HEK293 (cell line): ENCODE measurements around the gene SINHCAF.

Experiments
- CTCF ChIA-PET: fragments of 350-600 bp; formaldehyde crosslinking; extraction: SDS; loops from one replicate; lab custom pipeline; 2021; ENCODE audit warnings: antibody characterized with exemption; lab: Yijun Ruan, JAX
- POLR2A ChIA-PET: fragments of 300-600 bp; formaldehyde crosslinking; extraction: SDS; loops from one replicate; lab custom pipeline; 2020; ENCODE audit warnings: antibody characterized with exemption, inconsistent platforms; lab: Yijun Ruan, JAX
- H3K27ac ChIP-seq: fragments of 200-500 bp; sonication (Bioruptor generic); 2 replicates; pipeline ENCODE4 v1.5.1; 2014; ENCODE audit warnings: low read depth, low read length, control low read depth, inconsistent platforms; ENCODE audit errors: extremely low read depth
- H3K36me3 ChIP-seq, 2 experiments: fragments of 200-500 bp in 1 of 2; sonication (Bioruptor generic) in 1 of 2; 1 replicate in 1 of 2; 2 replicates in 1 of 2; pipeline ENCODE4 v1.5.1; 2014 to 2017; ENCODE audit warnings: inconsistent platforms in 2 of 2, low read length in 2 of 2; ENCODE audit not compliant: control insufficient read depth in 2 of 2, insufficient read depth in 1 of 2
- H3K4me1 ChIP-seq: fragments of 200-500 bp; sonication (Bioruptor generic); 2 replicates; pipeline ENCODE4 v1.5.1; 2014; ENCODE audit warnings: mild to moderate bottlenecking, low read length, inconsistent platforms; ENCODE audit not compliant: control insufficient read depth, insufficient read depth
- H3K4me3 ChIP-seq: 2 replicates; pipeline ENCODE4 v1.5.1; 2011; ENCODE audit warnings: low read depth, mild to moderate bottlenecking, control low read depth, low read length, moderate library complexity
- H3K9me3 ChIP-seq: fragments of 200-500 bp; sonication (Bioruptor generic); 2 replicates; pipeline ENCODE4 v1.5.1; 2014; ENCODE audit warnings: low read depth, low read length, inconsistent platforms; ENCODE audit not compliant: control insufficient read depth, insufficient read depth
- BCL11B ChIP-seq: fragments of 450-650 bp; formaldehyde crosslinking; IDR thresholded peaks from 2 replicates; pipeline ENCODE4 v1.5.1; 2016; ENCODE audit warnings: low read depth, missing biosample characterization, missing genetic modification characterization
- GFI1B ChIP-seq: fragments of 450-650 bp; formaldehyde crosslinking; IDR thresholded peaks from 2 replicates; pipeline ENCODE4 v1.5.1; 2016; ENCODE audit warnings: missing biosample characterization, missing genetic modification characterization
- REPIN1 ChIP-seq: fragments of 450-650 bp; formaldehyde crosslinking; IDR thresholded peaks from 2 replicates; pipeline ENCODE4 v1.5.1; 2017; ENCODE audit warnings: missing biosample characterization, missing genetic modification characterization, low read depth
- ZBTB20 ChIP-seq: fragments of 450-650 bp; formaldehyde crosslinking; IDR thresholded peaks from 2 replicates; pipeline ENCODE4 v1.5.1; 2016; ENCODE audit warnings: missing biosample characterization, missing genetic modification characterization
- ZNF140 ChIP-seq: fragments of 450-650 bp; formaldehyde crosslinking; IDR thresholded peaks from 2 replicates; pipeline ENCODE4 v1.5.1; 2016; ENCODE audit warnings: missing biosample characterization, missing genetic modification characterization
- ZNF292 ChIP-seq: fragments of 450-650 bp; formaldehyde crosslinking; IDR thresholded peaks from 2 replicates; pipeline ENCODE4 v1.5.1; 2016; ENCODE audit warnings: low read depth, missing biosample characterization, missing genetic modification characterization, borderline replicate concordance
- ZNF501 ChIP-seq: fragments of 450-650 bp; formaldehyde crosslinking; IDR thresholded peaks from 2 replicates; pipeline ENCODE4 v1.5.1; 2016; ENCODE audit warnings: missing biosample characterization, missing genetic modification characterization
- ZNF514 ChIP-seq: fragments of 450-650 bp; formaldehyde crosslinking; IDR thresholded peaks from 2 replicates; pipeline ENCODE4 v1.5.1; 2016; ENCODE audit warnings: missing biosample characterization, missing genetic modification characterization
- ZNF549 ChIP-seq: fragments of 450-650 bp; IDR thresholded peaks from 2 replicates; pipeline ENCODE4 v1.5.1; 2018; ENCODE audit warnings: missing biosample characterization, missing genetic modification characterization, mild to moderate bottlenecking, inconsistent platforms, moderate library complexity
- ZNF558 ChIP-seq: fragments of 450-650 bp; formaldehyde crosslinking; IDR thresholded peaks from 2 replicates; pipeline ENCODE4 v1.5.1; 2016; ENCODE audit warnings: missing biosample characterization, missing genetic modification characterization
- ZNF560 ChIP-seq: fragments of 450-650 bp; formaldehyde crosslinking; IDR thresholded peaks from 2 replicates; pipeline ENCODE4 v1.5.1; 2017; ENCODE audit warnings: missing biosample characterization, missing genetic modification characterization, borderline replicate concordance
- ZNF654 ChIP-seq: fragments of 450-650 bp; formaldehyde crosslinking; IDR thresholded peaks from 2 replicates; pipeline ENCODE4 v1.5.1; 2016; ENCODE audit warnings: low read depth, missing biosample characterization, missing genetic modification characterization
- ZNF664 ChIP-seq: fragments of 450-650 bp; formaldehyde crosslinking; IDR thresholded peaks from 2 replicates; pipeline ENCODE4 v1.5.1; 2016; ENCODE audit warnings: missing biosample characterization, missing genetic modification characterization
- ZNF843 ChIP-seq: fragments of 450-650 bp; formaldehyde crosslinking; IDR thresholded peaks from 2 replicates; pipeline ENCODE4 v1.5.1; 2016; ENCODE audit warnings: missing biosample characterization, missing genetic modification characterization
- ZSCAN23 ChIP-seq: fragments of 450-650 bp; formaldehyde crosslinking; IDR thresholded peaks from 2 replicates; pipeline ENCODE4 v1.5.1; 2016; ENCODE audit warnings: missing biosample characterization, missing genetic modification characterization
- ZSCAN30 ChIP-seq: fragments of 450-650 bp; IDR thresholded peaks from 2 replicates; pipeline ENCODE4 v1.5.1; 2018; ENCODE audit warnings: missing biosample characterization, mild to moderate bottlenecking, missing genetic modification characterization, moderate library complexity
- TF ChIP-seq, protein P1 (sequence below): fragments of 450-650 bp; formaldehyde crosslinking; IDR thresholded peaks from 2 replicates; pipeline ENCODE4 v1.5.1; 2016; ENCODE audit warnings: missing biosample characterization, missing genetic modification characterization
- TF ChIP-seq, protein P2 (sequence below): fragments of 450-650 bp; formaldehyde crosslinking; IDR thresholded peaks from 2 replicates; pipeline ENCODE4 v1.5.1; 2016; ENCODE audit warnings: missing biosample characterization, missing genetic modification characterization, borderline replicate concordance
- TF ChIP-seq, protein P3 (sequence below): fragments of 450-650 bp; formaldehyde crosslinking; IDR thresholded peaks from 2 replicates; pipeline ENCODE4 v1.5.1; 2016; ENCODE audit warnings: missing biosample characterization, missing genetic modification characterization
- TF ChIP-seq, protein P4 (sequence below): fragments of 450-650 bp; formaldehyde crosslinking; IDR thresholded peaks from 2 replicates; pipeline ENCODE4 v1.5.1; 2017; ENCODE audit warnings: missing biosample characterization, missing genetic modification characterization

The SINHCAF gene

DNA sequence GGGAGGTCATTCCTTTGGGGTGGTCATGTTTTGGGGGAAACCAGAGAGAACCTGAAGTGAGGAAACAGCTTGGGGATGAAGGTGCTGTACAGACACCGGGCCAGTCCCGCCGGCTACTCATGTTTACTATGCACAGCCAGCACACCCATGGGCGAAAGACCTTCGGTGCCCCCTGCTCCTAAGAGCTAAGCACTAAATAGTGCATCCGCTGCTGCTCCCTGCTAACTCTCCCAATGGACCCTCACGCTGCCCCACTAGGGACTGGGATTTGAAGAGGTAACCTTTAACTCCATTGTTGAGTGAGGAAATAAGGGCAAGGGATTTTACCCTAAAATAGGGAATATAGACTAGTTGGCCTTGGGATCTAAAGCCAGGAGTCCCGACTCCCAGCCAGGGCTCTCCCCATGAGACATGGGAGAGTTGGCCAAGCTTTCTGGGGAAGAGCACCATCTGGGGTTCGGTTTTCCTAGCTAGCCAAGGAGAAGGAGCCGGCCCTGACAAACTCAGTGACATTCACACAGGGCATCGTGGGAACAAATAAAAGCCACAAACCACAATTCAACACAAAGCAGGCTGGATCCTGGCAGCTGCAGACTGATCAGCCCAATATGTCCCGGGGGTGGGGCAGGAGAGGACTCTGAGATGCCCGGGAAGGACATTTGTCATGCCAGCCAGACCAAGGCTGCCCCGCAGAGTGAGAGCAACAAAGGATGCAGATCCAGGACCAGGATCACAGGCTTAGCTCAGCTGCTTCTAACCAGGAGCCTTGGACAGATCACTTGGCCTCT is 91.7 kb downstream of the SINHCAF start:
- H3K4me3 ChIP-seq: no peak overlapping the region
- ChIA-PET POLR2A (no interaction called here), CTCF (interaction anchor here (0.5 to 1.6 kb wide), 7 partner anchors 8 to 385 kb away, joined by 3 to 6 read pairs (median 3); no protein-coding TSS in a partner anchor)
- no peaks in the 10 kb centered on the region for H3K36me3 ChIP-seq
- no peak for TF ChIP-seq GFI1B (tag by site-specific recombination)
- no peak for TF ChIP-seq ZNF558 (tag by site-specific recombination)
- TF ChIP-seq ZNF514 (tag by site-specific recombination): no peak
- no peak for TF ChIP-seq ZNF664 (tag by site-specific recombination)
- no peak for TF ChIP-seq REPIN1 (tag by site-specific recombination)
- TF ChIP-seq, protein P1, sequence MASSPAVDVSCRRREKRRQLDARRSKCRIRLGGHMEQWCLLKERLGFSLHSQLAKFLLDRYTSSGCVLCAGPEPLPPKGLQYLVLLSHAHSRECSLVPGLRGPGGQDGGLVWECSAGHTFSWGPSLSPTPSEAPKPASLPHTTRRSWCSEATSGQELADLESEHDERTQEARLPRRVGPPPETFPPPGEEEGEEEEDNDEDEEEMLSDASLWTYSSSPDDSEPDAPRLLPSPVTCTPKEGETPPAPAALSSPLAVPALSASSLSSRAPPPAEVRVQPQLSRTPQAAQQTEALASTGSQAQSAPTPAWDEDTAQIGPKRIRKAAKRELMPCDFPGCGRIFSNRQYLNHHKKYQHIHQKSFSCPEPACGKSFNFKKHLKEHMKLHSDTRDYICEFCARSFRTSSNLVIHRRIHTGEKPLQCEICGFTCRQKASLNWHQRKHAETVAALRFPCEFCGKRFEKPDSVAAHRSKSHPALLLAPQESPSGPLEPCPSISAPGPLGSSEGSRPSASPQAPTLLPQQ: no peak
- H3K27ac ChIP-seq: no peak overlapping the region
- H3K9me3 ChIP-seq: no peaks in the 10 kb centered on the region
- H3K4me1 ChIP-seq: peaks cover 6% of the 10 kb centered on the region; the same call in 1 of the 2 replicates

DNA sequence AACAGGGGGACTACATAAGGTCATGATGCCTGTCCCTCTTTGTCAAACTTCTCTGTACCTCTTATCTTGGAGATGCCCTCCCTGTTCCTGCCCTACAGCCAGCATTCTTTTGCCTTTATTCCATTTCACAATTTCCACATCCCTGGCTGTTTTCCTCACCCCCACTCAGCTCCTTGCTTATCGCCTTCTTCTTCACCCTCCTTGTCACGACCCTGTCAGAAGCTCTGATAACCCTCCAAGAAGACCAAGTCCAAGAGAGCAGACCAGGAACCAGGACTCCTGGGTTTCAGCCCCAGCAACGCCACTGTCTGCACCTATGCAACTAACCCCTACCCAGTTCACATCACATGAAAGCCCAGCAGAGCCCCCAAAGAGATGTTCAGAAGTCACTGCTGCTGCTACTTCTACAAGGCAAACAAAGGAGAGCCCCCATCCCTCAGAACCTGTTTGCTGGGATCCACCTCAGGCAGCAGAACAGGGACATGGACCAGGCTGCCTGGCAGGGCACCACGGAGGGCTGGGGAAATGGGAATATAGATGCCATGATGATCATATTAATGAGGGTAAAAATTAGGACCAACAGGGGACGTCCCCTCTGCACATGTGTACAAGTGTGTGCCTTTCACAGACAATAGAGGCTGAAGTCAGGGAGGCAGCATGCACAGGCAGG is 92.8 kb downstream of the SINHCAF start:
- no peak overlapping the region for H3K4me3 ChIP-seq
- no peaks in the 10 kb centered on the region for H3K36me3 ChIP-seq
- CTCF ChIA-PET: interaction anchor here (0.6 to 1.6 kb wide), 3 partner anchors 215 to 981 kb away, joined by 4 to 6 read pairs (median 4); no protein-coding TSS in a partner anchor
- POLR2A ChIA-PET: no interaction called here
- H3K4me1 ChIP-seq: peaks cover 6% of the 10 kb centered on the region; the same call in 1 of the 2 replicates
- H3K9me3 ChIP-seq: no peaks in the 10 kb centered on the region
- TF ChIP-seq ZNF654 (tag by site-specific recombination) (no peak), ZNF560 (tag by site-specific recombination) (no peak), BCL11B (tag by site-specific recombination) (no peak)
- no peak overlapping the region for H3K27ac ChIP-seq

DNA sequence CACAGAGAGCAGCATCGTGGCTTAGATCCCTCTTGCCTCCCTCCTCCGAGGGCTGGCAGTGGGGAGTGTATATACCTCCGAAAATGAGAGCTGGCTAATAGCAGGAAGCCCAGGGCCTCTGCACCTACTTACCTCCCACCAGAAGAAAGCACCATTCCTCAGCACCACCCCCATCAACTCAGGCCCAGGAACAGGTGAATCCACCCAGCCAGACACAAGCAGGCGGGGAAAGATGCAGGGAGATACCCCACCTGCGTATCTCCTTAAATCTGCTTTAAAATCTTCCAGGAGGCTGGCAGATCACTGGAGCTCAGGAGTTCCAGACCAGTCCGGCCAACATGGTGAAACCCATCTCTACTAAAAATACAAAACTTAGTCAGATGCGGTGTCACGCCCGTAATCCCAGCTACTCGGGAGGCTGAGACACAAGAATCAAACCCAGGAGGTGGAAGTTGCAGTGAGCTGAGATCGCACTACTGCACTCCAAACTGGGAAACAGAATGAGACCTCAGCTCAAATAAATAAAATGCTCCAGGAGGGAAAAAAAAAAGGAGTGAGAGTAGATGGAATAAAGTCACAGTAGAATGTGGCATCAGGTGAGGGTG is 93.5 kb downstream of the SINHCAF start:
- Histone ChIP-seq H3K36me3 (no peaks in the 10 kb centered on the region), H3K27ac (no peak overlapping the region), H3K9me3 (no peaks in the 10 kb centered on the region), H3K4me1 (peaks cover 6% of the 10 kb centered on the region; the same call in 1 of the 2 replicates), H3K4me3 (no peak overlapping the region)
- POLR2A ChIA-PET: no interaction called here
- CTCF ChIA-PET: interaction anchor here (0.6 to 0.9 kb wide), 2 partner anchors 214 to 980 kb away, joined by 4 read pairs; no protein-coding TSS in a partner anchor
- no peak for TF ChIP-seq ZNF501 (tag by site-specific recombination)
- TF ChIP-seq ZSCAN23 (tag by site-specific recombination): no peak
- TF ChIP-seq, protein P2, sequence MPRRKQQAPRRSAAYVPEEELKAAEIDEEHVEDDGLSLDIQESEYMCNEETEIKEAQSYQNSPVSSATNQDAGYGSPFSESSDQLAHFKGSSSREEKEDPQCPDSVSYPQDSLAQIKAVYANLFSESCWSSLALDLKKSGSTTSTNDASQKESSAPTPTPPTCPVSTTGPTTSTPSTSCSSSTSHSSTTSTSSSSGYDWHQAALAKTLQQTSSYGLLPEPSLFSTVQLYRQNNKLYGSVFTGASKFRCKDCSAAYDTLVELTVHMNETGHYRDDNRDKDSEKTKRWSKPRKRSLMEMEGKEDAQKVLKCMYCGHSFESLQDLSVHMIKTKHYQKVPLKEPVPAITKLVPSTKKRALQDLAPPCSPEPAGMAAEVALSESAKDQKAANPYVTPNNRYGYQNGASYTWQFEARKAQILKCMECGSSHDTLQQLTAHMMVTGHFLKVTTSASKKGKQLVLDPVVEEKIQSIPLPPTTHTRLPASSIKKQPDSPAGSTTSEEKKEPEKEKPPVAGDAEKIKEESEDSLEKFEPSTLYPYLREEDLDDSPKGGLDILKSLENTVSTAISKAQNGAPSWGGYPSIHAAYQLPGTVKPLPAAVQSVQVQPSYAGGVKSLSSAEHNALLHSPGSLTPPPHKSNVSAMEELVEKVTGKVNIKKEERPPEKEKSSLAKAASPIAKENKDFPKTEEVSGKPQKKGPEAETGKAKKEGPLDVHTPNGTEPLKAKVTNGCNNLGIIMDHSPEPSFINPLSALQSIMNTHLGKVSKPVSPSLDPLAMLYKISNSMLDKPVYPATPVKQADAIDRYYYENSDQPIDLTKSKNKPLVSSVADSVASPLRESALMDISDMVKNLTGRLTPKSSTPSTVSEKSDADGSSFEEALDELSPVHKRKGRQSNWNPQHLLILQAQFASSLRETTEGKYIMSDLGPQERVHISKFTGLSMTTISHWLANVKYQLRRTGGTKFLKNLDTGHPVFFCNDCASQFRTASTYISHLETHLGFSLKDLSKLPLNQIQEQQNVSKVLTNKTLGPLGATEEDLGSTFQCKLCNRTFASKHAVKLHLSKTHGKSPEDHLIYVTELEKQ: no peak
- TF ChIP-seq ZBTB20 (tag by site-specific recombination): no peak
- no peak for TF ChIP-seq ZSCAN30 (tag by site-specific recombination)
- TF ChIP-seq, protein P3, sequence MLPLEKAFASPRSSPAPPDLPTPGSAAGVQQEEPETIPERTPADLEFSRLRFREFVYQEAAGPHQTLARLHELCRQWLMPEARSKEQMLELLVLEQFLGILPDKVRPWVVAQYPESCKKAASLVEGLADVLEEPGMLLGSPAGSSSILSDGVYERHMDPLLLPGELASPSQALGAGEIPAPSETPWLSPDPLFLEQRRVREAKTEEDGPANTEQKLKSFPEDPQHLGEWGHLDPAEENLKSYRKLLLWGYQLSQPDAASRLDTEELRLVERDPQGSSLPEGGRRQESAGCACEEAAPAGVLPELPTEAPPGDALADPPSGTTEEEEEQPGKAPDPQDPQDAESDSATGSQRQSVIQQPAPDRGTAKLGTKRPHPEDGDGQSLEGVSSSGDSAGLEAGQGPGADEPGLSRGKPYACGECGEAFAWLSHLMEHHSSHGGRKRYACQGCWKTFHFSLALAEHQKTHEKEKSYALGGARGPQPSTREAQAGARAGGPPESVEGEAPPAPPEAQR (tag by site-specific recombination): no peak
- TF ChIP-seq ZNF292 (tag by site-specific recombination): no peak
- TF ChIP-seq ZNF549 (tag by site-specific recombination): no peak
- no peak for TF ChIP-seq ZNF843 (tag by site-specific recombination)
- TF ChIP-seq ZNF140 (tag by site-specific recombination): no peak
- no peak for TF ChIP-seq ZNF560 (tag by site-specific recombination)
- TF ChIP-seq, protein P4, sequence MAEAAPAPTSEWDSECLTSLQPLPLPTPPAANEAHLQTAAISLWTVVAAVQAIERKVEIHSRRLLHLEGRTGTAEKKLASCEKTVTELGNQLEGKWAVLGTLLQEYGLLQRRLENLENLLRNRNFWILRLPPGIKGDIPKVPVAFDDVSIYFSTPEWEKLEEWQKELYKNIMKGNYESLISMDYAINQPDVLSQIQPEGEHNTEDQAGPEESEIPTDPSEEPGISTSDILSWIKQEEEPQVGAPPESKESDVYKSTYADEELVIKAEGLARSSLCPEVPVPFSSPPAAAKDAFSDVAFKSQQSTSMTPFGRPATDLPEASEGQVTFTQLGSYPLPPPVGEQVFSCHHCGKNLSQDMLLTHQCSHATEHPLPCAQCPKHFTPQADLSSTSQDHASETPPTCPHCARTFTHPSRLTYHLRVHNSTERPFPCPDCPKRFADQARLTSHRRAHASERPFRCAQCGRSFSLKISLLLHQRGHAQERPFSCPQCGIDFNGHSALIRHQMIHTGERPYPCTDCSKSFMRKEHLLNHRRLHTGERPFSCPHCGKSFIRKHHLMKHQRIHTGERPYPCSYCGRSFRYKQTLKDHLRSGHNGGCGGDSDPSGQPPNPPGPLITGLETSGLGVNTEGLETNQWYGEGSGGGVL (tag by site-specific recombination): no peak
